ENCODE data around the gene GABRR3.

GABRR3 gene

GRCh38 chr3:97967966-97968365 lies 67.1 kb downstream of the GABRR3 start:
- Histone ChIP-seq H3K4me2 (ENCODE audit: low read depth, low read length, poor library complexity, severe bottlenecking) (no peak overlapping the region), H4K20me1 (ENCODE audit: low read depth, low read length) (no peaks in the 10 kb centered on the region; the same call in 1 of the 2 replicates), H3K4me3 (ENCODE audit: insufficient read depth, low read length, poor library complexity, severe bottlenecking) (no peak overlapping the region), H3K27me3 (ENCODE audit: low read length) (no peaks in the 10 kb centered on the region), H3K27ac (ENCODE audit: low read depth, low read length) (no peak overlapping the region), H3K9me3 (ENCODE audit: insufficient read depth, low read length) (no peaks in the 10 kb centered on the region), H3F3A (ENCODE audit: insufficient read depth) (peaks cover 9% of the 10 kb centered on the region; the same call in 1 of the 2 replicates), H3K9me2 (replicated peaks; ENCODE audit: insufficient read depth, low read length) (no peaks in the 10 kb centered on the region), H3K9ac (ENCODE audit: low read length) (no peak overlapping the region), H3K36me3 (ENCODE audit: low read length) (peaks cover 7% of the 10 kb centered on the region; the same call in 1 of the 2 replicates), H3K79me2 (ENCODE audit: insufficient read depth, low read length) (peaks cover 86% of the 10 kb centered on the region), H2AFZ (ENCODE audit: low read depth, low read length, severe bottlenecking) (no peak overlapping the region)
- TF ChIP-seq, protein P1, sequence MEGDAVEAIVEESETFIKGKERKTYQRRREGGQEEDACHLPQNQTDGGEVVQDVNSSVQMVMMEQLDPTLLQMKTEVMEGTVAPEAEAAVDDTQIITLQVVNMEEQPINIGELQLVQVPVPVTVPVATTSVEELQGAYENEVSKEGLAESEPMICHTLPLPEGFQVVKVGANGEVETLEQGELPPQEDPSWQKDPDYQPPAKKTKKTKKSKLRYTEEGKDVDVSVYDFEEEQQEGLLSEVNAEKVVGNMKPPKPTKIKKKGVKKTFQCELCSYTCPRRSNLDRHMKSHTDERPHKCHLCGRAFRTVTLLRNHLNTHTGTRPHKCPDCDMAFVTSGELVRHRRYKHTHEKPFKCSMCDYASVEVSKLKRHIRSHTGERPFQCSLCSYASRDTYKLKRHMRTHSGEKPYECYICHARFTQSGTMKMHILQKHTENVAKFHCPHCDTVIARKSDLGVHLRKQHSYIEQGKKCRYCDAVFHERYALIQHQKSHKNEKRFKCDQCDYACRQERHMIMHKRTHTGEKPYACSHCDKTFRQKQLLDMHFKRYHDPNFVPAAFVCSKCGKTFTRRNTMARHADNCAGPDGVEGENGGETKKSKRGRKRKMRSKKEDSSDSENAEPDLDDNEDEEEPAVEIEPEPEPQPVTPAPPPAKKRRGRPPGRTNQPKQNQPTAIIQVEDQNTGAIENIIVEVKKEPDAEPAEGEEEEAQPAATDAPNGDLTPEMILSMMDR (IDR thresholded peaks at IDR 0.05; ENCODE audit: insufficient read depth, low read length, poor library complexity, severe bottlenecking): no peak
- no peak for TF ChIP-seq EZH2phosphoT487 (conservative IDR thresholded peaks at IDR 0.05; ENCODE audit: low read length)

GRCh38 chr3:97960993-97961766 lies 73.9 kb downstream of the GABRR3 start:
- H3K79me2 ChIP-seq (ENCODE audit: insufficient read depth, low read length): peaks cover 48% of the 10 kb centered on the region
- H3K4me3 ChIP-seq (ENCODE audit: insufficient read depth, low read length, poor library complexity, severe bottlenecking): no peak overlapping the region
- peaks cover 19% of the 10 kb centered on the region; the same call in 1 of the 2 replicates for H3K36me3 ChIP-seq (ENCODE audit: low read length)
- no peaks in the 10 kb centered on the region for H3F3A ChIP-seq (ENCODE audit: insufficient read depth)
- H3K9me3 ChIP-seq (ENCODE audit: insufficient read depth, low read length): no peaks in the 10 kb centered on the region
- no peaks in the 10 kb centered on the region for H3K9me2 ChIP-seq (replicated peaks; ENCODE audit: insufficient read depth, low read length)
- H3K27me3 ChIP-seq (ENCODE audit: low read length): no peaks in the 10 kb centered on the region
- H2AFZ ChIP-seq (ENCODE audit: low read depth, low read length, severe bottlenecking): no peak overlapping the region
- TF ChIP-seq, protein P1 (IDR thresholded peaks at IDR 0.05; ENCODE audit: insufficient read depth, low read length, poor library complexity, severe bottlenecking): no peak
- TF ChIP-seq EZH2phosphoT487 (conservative IDR thresholded peaks at IDR 0.05; ENCODE audit: low read length): no peak
- no peak overlapping the region for H3K27ac ChIP-seq (ENCODE audit: low read depth, low read length)
- no peaks in the 10 kb centered on the region; the same call in 1 of the 2 replicates for H4K20me1 ChIP-seq (ENCODE audit: low read depth, low read length)
- H3K9ac ChIP-seq (ENCODE audit: low read length): no peak overlapping the region
- H3K4me2 ChIP-seq (ENCODE audit: low read depth, low read length, poor library complexity, severe bottlenecking): no peak overlapping the region

DNA sequence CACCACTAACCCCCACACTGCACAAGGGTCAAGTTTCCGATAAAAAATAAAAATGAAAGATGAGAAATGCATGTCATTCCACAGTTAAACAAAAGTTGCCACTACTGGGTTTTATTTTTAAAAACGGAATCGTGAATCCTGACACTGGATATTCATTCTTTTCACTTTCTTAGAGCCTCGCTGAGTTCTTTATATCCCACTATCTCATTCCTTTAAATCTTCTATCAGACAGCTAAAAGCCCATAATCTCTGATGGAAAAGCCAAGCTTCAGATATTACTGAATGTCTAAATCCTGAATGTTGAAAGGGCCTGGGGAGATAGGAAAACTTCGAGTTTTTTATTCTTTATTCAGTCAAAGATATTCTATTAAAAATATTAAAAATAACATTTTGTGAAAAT lies 74.6 kb downstream of the GABRR3 start:
- no peak overlapping the region for H2AFZ ChIP-seq (ENCODE audit: low read depth, low read length, severe bottlenecking)
- no peaks in the 10 kb centered on the region for H3K27me3 ChIP-seq (ENCODE audit: low read length)
- H3K36me3 ChIP-seq (ENCODE audit: low read length): peaks cover 19% of the 10 kb centered on the region; the same call in 1 of the 2 replicates
- TF ChIP-seq, protein P1 (IDR thresholded peaks at IDR 0.05; ENCODE audit: insufficient read depth, low read length, poor library complexity, severe bottlenecking): no peak
- TF ChIP-seq EZH2phosphoT487 (conservative IDR thresholded peaks at IDR 0.05; ENCODE audit: low read length): no peak
- no peak overlapping the region for H3K27ac ChIP-seq (ENCODE audit: low read depth, low read length)
- H3K79me2 ChIP-seq (ENCODE audit: insufficient read depth, low read length): peaks cover 42% of the 10 kb centered on the region
- H3K4me3 ChIP-seq (ENCODE audit: insufficient read depth, low read length, poor library complexity, severe bottlenecking): no peak overlapping the region
- no peak overlapping the region for H3K4me2 ChIP-seq (ENCODE audit: low read depth, low read length, poor library complexity, severe bottlenecking)
- no peak overlapping the region for H3K9ac ChIP-seq (ENCODE audit: low read length)
- no peaks in the 10 kb centered on the region for H3K9me2 ChIP-seq (replicated peaks; ENCODE audit: insufficient read depth, low read length)
- H3F3A ChIP-seq (ENCODE audit: insufficient read depth): no peaks in the 10 kb centered on the region
- no peaks in the 10 kb centered on the region for H3K9me3 ChIP-seq (ENCODE audit: insufficient read depth, low read length)
- H4K20me1 ChIP-seq (ENCODE audit: low read depth, low read length): no peaks in the 10 kb centered on the region; the same call in 1 of the 2 replicates
